ENCODE measurements around the gene AUTS2.

AUTS2 gene

DNA sequence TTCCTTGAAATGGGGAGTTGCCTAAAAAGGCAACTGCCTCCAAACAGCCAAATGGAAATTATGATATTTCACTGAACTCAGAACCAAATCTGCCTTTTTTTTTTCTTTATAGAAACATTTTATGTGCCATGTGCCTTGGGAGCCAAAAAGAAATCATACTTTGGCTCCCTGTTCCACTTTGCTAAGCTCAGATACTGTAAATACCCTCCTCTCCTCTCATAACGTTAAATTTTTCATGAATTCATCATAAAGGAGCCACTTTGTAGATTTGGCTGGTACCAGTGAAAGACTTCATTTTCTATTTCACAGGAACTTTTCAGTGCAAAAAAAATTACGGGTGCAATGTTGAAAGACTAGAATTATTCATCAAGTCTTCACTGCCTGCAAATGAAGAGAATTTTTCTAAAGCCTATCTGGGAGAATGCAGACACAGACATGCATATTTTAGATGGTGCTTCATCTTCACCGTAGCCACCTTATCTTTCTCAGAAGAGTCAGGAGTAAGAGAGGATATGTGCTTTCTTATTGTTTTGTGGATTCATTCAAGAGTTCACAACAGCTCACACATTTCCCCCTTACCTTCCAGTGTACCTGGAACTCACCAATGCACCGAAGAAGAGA lies 791.4 kb downstream of the AUTS2 start:
- in situ Hi-C loops (cut with MboI; ENCODE audit: low sequenced_read_pairs) = no loop called here

DNA sequence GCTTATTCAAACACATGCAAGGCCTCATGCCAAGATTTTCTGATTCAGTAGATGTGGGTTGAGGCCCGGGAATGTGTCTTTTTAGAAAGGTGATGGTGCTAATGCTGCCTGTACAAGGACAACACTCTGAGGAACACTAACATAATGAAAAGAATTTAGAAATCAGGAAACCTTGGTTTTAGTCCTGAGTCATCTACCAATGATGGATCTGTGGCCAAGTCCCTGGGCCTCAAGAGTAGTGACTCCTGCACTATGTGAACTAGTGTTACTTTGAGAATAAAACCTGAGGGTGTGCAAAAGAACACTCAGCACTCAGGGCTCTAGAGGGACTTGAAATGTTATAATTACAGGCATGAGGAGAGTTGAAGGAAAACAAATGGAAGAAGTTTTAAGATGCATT lies 792.0 kb downstream of the AUTS2 start:
- in situ Hi-C loops (cut with MboI; ENCODE audit: low sequenced_read_pairs) = no loop called here

DNA sequence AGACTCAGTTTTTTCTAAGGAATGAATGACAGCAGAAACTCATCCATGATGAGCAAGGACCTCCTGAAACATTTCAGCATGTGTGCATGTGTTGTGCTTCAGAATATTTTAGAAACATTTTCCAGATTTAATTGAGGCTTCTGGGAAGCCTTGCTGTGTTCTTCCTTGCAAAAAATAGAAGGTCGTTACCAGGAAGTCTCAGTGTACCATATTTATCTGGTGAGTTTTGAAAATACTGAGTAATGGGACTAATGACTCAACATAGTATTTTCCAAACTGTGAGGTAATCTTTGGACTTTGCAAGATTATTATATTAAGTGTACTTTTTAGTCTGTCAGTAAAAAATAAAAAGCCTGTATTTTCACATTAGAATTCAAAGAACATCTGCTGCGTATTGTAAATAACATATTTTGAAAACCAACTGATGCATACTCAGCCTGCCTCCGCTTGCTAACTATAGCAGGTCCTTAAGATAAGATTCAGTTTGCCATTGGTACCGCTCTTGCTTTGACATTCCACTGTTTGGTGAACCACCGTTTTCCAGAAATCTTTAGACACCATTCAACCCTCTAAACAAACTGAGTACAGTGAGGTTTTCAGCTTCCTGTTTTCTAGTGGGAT lies 794.1 kb downstream of the AUTS2 start:
- in situ Hi-C loops (cut with MboI; ENCODE audit: low sequenced_read_pairs) = no loop called here

DNA sequence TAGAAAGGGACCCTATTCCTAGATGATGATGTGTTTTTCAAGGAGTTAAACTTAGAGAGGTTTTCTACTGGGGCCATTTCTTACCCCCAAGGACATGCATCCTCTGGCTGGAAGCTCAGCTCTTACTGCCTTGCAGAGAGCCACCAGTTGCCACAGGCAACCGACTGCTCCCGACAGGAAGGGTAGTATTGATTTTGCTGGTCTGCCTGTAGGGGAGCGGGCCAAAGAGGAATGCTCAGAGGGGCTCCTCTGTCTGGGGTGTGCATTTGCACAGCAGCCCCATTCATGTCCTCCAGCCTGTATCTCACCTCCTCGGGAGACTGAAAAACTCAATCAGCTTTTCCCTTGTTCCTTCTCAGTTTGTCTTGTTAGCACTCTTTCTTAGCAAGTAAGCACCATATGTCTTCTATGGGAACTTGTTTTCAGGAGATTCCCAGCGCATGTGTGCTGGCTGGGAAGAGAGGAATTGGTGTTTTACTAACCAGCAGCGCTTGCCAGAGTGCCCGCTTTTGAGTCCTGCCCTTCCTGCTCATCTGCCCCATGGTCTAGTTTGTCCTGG lies 794.7 kb downstream of the AUTS2 start:
- in situ Hi-C loops (cut with MboI; ENCODE audit: low sequenced_read_pairs) = no loop called here

DNA sequence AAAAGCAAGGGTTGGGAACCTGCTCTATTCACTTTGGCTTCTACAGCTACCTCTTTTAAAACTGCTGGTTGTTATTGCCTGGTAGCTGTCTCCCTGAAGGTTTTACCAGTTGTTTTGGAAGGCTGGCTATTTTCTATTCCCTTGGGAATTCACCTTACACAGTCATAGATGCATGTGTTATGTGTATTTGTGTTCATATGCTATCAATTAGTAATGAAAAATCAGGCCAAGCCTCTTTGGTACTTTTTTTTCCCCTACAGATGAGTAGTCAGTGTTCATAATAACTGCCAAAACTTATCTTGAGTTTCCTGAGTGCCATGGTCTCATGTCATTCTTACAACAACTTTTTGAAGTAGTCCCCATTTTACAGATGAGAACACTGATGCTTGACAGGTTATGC lies 795.7 kb downstream of the AUTS2 start:
- in situ Hi-C loops (cut with MboI; ENCODE audit: low sequenced_read_pairs) = no loop called here

DNA sequence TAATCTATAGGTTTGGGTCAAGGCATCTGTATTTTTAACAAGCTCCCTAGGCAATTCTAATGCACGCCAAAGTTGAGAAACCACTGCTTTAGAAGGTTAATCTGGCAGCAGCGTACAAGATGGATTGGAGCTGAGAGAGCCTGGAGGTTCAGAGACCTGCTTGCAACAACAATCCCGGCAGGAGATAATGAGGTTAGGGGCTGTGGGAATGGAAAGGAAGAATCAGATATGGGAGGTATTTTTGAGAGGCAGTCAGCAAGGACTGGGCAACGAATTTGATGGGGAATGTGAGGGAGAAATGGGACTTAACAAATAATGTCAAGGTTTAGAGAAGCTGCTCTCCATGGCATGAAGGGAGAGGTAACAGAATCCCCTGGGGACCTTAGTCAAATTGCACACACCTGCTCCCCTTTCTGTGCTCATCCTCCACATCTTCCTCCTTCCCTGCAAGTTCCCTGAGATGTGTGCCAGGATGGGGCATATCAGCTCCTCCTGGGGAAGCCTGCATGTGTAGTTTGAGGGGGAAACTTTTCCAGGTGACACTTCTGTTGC lies 802.6 kb downstream of the AUTS2 start:
- in situ Hi-C loops (cut with MboI; ENCODE audit: low sequenced_read_pairs) = no loop called here

DNA sequence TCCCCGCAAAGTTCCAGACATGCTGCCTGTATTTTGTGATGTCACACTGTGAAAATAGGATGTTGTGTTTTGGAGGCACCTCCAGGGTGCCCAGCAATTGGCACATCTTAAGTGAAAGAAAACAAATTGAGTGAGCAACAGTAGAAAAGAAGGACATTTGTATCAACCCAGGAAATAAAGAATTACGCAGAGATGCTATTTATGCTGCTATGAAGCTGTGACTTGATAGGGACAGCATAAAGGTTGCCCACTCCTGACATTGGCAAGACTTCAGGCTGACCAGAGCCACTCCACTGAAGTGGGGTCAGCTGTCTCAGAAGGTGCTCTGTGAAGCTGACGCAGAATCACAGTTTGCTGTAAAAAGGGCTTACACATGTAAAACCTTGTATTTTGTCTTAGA lies 803.8 kb downstream of the AUTS2 start:
- in situ Hi-C loops (cut with MboI; ENCODE audit: low sequenced_read_pairs) = no loop called here

DNA sequence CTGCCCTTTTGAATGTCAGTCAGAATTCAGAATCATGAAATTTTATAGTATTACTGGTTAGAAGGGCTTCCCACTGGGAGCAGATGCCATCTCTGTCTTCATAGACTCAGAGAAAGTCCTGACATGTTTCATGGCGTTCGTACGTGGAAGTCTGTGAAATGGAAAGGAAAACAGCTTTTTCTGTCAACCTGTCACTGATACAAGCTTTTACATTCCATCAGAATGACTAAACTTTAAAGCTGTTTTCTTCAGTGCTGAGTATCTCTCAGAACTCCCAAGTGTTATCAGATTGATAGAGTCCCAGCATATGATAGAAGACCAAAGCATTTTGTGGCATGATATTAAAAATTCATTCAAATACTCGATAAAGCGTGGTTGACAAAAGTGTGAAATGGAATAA lies 807.0 kb downstream of the AUTS2 start:
- in situ Hi-C loops (cut with MboI; ENCODE audit: low sequenced_read_pairs) = no loop called here

DNA sequence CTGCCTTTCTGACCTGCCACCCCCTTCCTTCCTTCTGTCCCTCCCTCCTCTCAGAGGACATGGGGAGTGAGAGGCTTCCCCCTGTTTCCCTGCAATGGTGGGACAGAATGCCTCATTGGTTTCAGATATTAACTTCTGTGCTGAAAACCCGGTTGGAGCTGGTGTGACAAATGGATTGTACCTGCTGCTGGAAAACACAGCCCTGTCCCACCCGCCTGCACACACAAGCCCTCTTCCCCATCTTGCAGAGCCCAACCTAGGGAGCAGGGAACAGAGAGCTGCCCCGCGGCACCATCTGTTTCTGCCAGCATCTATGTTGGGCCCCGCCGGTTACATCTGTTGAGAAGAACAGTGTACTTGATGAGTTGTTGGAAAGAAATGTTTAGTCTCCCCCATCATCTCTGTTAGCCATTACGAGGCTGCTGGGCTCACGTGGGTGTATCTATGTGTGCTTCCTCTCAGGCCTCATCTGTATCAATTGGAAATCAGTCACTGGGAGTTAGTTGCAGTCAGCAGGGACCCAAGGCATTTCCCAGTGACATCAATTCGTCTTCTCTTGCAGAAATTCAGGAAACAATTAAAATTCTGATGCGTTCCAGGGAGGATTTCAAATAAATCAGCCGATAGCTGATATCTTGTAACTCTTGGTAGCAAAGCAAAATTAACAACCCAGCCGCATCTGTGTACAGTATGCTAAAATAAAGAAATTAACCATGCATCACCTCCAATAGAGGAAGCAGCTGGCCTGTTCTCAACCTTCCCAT lies 808.1 kb downstream of the AUTS2 start:
- in situ Hi-C loops (cut with MboI; ENCODE audit: low sequenced_read_pairs) = no loop called here

DNA sequence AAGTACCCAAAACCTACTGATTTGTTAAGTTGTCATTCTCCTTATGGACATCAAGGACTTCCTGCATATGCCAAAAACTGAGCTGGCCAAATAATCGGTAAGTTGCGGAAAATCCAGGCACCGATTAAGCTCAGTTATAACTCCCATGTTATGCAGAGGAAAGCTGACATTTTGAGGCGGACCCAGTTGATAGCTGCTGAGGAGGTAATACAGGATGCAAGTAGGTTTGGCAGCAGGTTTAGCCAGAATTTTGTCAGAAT lies 808.6 kb downstream of the AUTS2 start:
- in situ Hi-C loops (cut with MboI; ENCODE audit: low sequenced_read_pairs) = no loop called here

DNA sequence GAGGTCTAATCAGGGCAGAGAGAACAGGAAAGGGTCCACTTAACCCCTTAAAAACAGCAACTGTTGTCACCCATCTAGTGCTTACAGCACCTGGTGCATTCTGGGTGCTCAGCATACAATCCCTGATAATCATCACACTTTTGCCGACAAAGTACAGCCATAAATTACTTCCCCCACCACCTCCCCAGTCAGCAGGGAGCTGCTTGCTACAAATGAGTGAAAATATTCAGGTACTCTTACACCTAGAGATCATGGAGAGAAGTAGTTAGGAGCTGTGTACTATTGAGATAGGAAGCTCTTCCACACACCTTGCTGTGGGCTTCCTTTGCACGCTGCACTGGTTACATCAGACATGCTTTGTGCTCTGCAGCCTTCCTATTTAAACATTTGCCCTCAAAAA lies 810.2 kb downstream of the AUTS2 start:
- in situ Hi-C loops (cut with MboI; ENCODE audit: low sequenced_read_pairs) = no loop called here

DNA sequence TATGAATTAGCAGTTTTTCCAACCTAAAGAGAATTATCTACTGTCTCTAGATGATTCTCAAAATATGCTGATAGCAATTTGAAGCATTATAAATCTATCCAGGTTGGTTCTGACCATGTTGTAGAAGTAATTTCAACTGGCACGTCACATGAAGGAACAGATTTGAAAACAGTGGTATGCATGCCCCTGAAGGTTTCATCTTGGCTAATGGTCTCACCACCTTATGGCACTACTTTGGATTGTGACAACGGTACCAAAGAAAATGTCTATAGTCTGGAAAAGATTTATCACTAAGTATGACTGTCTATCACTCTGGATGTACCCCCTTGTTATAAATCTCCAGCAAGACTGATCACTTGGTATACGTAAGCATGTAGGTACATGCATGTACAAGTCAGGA lies 810.6 kb downstream of the AUTS2 start:
- in situ Hi-C loops (cut with MboI; ENCODE audit: low sequenced_read_pairs) = no loop called here

DNA sequence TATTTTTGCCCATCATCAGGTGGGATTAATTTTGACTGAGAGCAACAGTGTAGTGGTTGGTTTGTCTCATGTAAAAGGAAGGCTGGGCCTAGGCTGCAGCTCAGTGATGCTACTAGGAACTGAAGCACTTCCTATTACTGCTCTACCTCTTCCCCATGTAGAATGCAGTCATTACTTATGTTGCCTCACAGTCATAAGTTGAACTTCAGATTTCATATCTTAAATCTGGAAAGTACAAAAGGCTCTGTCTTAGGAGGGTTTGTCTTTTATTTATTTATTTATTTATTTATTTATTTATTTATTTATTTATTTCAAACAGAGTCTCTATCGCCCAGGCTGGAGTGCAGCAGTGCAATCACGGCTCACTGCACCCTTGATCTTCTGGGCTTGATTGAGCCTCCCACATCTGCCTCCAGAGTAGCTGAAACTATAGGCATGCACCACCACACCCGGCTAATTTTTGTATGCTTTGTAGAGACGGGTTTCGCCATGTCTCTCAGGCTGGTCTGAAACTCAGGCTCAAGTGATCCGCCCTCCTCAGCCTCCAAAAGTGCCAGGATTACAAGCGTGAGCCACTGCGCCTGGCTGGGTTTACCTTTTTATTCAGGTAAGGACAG lies 812.0 kb downstream of the AUTS2 start:
- in situ Hi-C loops (cut with MboI; ENCODE audit: low sequenced_read_pairs) = no loop called here

DNA sequence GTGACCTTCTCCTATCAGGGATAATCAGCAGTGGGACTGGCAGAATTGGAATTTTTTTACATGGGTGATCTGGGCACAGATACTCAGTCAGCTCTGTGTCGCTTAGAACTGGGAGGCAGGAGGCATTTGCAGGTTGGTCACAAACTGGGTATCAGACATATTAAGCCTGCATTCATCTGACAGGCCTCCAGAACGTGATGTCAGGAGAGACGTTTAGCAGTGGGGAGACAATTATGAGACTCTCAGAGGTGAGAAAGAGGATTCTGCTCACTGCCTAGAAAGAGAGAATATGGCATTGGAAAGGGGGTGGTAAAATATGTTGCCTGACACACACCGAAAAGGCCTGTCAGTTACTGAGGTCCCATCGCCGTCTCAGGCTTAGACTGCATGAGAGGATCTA lies 816.1 kb downstream of the AUTS2 start:
- in situ Hi-C loops (cut with MboI; ENCODE audit: low sequenced_read_pairs) = no loop called here

DNA sequence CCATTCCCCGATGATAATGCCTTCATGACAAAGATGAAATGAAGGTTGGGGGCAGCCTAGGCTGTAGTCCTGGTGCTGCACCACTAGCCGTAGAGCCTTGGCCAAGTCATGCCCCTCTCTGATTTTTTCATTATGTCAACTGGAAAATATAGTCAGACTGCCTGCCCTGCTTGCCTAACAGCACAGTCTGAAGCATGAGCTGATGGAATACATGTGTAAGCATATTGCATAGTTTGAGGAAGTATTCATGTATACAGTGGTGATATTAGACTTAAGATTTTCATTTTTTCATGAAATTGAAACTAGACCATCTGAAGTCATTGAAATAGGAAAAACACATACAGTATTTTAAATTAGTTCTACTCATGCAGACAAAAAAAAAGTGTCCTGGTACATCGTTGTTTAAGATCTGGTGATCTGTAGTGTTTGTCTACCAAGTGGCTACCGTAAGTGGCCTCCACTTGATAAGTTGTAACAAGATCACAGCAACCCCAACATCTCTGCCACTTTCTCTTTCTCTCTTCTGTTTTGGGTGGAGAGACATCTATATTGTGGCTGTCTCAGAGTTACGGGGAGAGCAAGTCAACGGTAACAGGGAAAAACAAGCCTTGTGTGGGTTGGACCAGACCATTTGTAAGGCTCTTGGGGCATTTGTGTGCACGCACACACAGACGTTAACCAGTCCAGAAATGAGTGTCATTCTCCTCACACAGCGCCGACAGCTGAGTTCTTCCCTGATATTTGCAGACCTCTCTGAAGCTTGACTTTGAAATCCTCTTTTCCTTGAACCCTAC lies 817.1 kb downstream of the AUTS2 start:
- in situ Hi-C loops (cut with MboI; ENCODE audit: low sequenced_read_pairs) = no loop called here

DNA sequence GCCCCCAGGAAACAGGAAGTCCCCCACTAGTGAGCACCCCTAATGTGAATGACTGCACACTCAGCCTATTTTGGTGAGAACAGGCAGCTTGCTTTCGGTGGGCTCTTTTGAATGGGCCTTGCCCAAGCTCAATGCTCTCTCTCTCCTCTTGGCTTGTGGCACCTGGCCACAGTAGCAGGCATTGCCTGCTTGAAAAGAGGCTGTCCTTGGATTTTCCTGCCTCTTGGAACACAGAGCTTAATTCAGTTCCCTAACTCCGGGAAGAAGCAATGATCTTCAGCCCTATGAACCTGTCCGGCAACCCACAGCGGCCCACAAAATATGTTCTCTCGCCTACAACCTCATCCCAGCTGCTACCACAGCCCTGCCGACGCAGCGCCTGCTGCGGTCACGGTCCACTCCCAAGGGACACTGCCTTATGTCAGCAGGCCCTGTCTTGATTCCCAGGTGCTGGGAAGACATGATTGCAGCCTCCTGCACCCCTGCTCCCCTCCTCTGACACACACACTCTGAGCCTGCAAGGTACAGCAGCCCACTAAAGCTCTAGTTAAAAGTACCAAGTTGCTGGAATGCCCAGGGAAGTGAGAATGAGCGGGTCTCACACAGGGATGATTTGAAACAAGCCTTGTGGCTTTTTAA lies 818.2 kb downstream of the AUTS2 start:
- in situ Hi-C loops (cut with MboI; ENCODE audit: low sequenced_read_pairs) = no loop called here

DNA sequence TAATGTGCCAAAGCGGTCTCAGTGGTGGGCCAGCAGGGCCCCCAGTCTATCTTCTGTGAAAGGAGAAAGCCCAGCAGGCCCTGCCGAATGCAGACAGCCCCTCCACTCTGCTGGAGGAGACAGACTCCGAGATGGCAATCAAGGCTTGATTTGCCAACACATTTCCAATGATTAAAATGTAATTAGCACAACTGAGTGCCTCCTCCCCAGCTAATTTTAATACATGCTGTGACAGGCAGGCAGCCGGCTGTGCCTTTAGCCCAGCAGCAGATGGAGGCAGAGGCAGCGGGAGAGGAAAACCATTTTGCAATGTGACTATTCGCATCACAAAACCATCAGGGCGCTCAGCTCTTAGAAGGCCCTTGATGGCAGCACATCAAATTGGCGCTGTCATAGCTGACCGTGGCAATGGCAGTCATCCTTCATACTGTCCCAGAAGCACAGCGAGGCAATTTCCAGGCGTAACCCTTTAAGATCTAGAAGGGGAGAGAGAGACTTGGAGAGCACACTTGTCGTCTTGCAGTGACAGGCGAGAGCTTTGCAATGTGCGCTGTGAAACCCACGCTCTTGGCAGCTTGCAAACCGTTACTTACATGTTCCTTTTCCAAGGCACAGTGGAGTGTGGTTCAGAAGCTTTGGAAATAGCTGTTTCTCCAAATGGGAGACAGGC lies 818.8 kb downstream of the AUTS2 start:
- in situ Hi-C loops (cut with MboI; ENCODE audit: low sequenced_read_pairs) = no loop called here

DNA sequence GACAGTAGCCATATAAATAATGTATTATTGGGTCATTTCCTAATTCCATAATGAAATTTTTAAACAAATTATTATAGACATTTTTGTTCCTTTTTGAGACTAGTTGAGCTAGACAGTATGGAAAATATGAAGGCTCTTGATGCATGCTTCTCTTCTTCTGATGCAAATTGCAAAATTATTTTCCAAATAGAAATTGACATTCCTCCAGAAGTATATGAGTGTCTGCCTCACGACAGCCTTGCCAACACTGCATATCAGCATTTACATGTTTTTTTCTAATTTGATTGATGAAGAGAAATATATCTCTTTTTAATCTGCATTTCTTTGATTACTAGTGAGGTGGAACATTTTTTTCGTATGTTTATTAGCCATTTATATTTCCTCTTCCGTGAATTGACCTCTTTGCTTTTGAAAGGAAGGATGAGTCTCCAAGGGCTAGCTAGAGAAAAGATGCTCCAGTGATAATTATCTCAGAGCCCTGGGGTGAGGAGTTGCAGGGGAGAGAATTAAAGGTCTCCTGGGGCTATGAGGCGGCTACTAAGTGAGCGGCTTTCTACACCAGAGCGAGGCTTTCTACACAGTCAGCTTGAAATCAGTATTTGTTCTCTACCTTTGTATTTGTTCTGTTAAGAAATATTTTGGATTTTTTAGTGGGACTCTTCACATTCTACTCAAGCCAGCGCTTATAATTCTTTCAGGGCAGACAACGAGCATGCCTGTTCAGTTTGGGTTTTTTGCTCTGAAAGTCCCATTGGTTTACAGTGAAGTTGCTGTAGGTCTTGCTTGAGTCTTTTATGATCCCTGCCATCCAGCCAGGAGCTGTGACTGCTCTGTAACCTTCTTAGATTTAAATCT lies 821.5 kb downstream of the AUTS2 start:
- in situ Hi-C loops (cut with MboI; ENCODE audit: low sequenced_read_pairs) = no loop called here

DNA sequence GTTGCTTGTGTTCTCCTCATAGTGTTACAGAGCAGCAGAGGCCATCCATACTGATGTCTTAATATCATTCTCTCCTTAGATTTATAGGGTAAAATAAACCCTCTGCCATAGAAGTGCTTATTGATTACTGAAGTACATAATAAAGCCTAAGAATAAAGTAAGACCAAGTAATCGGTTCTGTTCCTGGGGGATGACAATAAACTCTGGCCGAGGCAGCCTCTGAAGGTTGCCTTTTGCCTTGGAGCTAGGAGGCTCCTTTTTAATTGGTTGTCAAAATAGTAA lies 822.0 kb downstream of the AUTS2 start:
- in situ Hi-C loops (cut with MboI; ENCODE audit: low sequenced_read_pairs) = no loop called here

Data from HL-60/S4 treated with retinoic acid at 250 ng/mL for 4 days and 3 days (cell line).